ENCODE data around the gene PAGE2. TPM values are rescaled to one million over a fixed set of nuclear protein-coding genes. Genes with fewer than 3 reads are reported as not detected.

PAGE2 gene
- total RNA-seq, 4 donors from 2014 or later, result not detected

DNA sequence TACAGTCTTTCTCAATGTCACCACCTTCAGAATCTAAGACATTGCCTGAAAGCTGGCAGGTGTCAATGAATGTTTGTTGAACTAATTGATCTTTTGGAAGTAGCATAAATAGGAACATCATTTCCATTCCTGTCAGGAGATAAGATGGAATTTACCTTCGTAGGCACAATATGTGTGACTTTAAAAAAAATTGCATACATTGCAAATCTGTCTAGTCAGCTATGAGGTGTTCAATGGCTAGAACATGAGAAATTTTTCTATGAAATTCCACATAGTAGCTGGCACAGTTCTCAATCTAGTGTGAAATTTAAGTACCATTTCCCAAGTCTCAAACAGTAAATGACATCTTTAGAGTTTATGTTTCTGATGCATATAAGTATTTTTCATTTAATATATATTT lies 10.3 kb downstream of the PAGE2 start:
- peaks cover 0 to 3% (median 0%) of the 10 kb centered on the region in 4 donors for H3K27me3 ChIP-seq
- H3K9me3 ChIP-seq, result no peaks in the 10 kb centered on the region
- 43 to 77% methylated on average over 1 of the region's 1 CpG for WGBS, 2 donors
- TF ChIP-seq, protein P1, sequence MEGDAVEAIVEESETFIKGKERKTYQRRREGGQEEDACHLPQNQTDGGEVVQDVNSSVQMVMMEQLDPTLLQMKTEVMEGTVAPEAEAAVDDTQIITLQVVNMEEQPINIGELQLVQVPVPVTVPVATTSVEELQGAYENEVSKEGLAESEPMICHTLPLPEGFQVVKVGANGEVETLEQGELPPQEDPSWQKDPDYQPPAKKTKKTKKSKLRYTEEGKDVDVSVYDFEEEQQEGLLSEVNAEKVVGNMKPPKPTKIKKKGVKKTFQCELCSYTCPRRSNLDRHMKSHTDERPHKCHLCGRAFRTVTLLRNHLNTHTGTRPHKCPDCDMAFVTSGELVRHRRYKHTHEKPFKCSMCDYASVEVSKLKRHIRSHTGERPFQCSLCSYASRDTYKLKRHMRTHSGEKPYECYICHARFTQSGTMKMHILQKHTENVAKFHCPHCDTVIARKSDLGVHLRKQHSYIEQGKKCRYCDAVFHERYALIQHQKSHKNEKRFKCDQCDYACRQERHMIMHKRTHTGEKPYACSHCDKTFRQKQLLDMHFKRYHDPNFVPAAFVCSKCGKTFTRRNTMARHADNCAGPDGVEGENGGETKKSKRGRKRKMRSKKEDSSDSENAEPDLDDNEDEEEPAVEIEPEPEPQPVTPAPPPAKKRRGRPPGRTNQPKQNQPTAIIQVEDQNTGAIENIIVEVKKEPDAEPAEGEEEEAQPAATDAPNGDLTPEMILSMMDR (IDR thresholded peaks at IDR 0.05), result no peak
- no peak for TF ChIP-seq POLR2A (IDR thresholded peaks at IDR 0.05)
- H3K4me1 ChIP-seq, result no peaks in the 10 kb centered on the region
- no peak overlapping the region for H3K27ac ChIP-seq
- H3K36me3 ChIP-seq, result no peaks in the 10 kb centered on the region
- no peak for DNase-seq
- intact Hi-C loops (cut with DNase I), result no loop called here
- H3K4me3 ChIP-seq, result no peak overlapping the region

DNA sequence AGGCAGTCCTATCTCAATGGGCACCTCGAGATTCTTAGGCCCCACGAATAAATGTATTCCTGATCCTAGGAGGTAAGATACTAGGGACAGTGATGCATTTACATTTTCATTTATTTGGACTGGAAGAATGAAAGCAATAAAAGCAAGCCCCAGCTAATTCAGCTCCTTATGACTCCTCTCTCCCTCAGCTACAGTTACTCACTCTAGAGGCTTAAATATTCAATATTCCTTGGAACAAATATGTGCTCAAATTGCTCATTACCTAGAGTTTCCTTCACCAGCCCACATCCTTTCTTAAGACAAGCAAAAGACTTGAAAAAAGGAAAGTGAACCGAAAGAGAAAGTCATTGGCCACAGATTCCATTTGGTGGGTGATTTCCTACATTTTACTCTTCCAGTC lies 13.9 kb downstream of the PAGE2 start:
- intact Hi-C loops (cut with DNase I), result no loop called here
- Histone ChIP-seq H3K27me3 (peaks cover 0 to 2% (median 0%) of the 10 kb centered on the region in 4 donors), H3K27ac (no peak overlapping the region), H3K4me3 (no peak overlapping the region), H3K4me1 (no peaks in the 10 kb centered on the region), H3K36me3 (no peaks in the 10 kb centered on the region), H3K9me3 (no peaks in the 10 kb centered on the region)
- TF ChIP-seq POLR2A (IDR thresholded peaks at IDR 0.05), result no peak
- TF ChIP-seq, protein P1 (IDR thresholded peaks at IDR 0.05), result no peak
- no peak for DNase-seq
- WGBS, 2 donors, result 53 to 83% methylated on average over 1 to 3 of the region's 3 CpGs

DNA sequence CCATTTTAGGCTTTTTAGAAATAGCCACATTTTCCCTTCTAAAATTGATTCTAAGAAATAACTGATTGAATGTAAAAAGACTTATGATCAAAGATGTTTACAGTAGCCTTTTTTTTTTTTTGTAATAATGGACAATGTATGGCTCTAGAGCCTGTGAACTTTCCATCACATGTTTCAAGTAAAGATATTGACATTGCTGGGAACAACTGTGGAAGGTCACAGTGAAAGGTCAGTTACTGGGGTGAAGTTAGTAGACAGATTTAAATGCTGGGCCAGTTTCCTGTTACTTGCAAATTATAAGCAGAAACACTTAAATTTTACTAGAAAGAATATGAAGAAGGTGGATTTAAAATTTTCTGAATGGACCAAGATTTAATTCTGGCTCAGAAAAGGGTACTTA lies 18.4 kb downstream of the PAGE2 start:
- Histone ChIP-seq H3K36me3 (no peaks in the 10 kb centered on the region), H3K27me3 (no peaks in the 10 kb centered on the region), H3K4me1 (peaks cover 0 to 8% (median 0%) of the 10 kb centered on the region in 3 donors), H3K9me3 (no peaks in the 10 kb centered on the region), H3K4me3 (no peak overlapping the region), H3K27ac (no peak overlapping the region)
- DNase-seq, result no peak
- intact Hi-C loops (cut with DNase I), result no loop called here
- TF ChIP-seq, protein P1 (IDR thresholded peaks at IDR 0.05), result no peak
- no peak for TF ChIP-seq POLR2A (IDR thresholded peaks at IDR 0.05)

DNA sequence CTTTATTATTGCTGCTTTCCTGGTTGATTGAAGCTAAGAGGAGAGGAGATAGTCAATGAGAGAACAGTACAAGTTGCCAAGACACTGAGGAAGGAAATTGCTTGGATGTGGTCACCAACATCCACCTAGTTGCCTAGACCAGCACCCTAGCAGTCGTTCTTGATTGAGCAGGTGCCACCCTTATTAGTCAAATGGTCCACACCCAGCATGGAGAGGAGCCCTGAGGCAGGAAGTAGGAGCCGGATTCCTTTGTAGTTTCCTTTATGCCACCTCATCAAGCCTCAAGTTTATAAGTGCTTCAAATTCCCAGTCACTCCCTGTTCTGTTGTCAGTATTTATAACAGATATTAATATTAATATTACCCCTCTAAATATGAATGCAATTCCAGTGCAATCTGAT lies 19.1 kb downstream of the PAGE2 start:
- no peak overlapping the region for H3K27ac ChIP-seq
- TF ChIP-seq POLR2A (IDR thresholded peaks at IDR 0.05), result no peak
- TF ChIP-seq, protein P1 (IDR thresholded peaks at IDR 0.05), result no peak
- H3K4me3 ChIP-seq, result no peak overlapping the region
- intact Hi-C loops (cut with DNase I), result no loop called here
- H3K9me3 ChIP-seq, result no peaks in the 10 kb centered on the region
- 0% methylated on average over 1 to 2 of the region's 2 CpGs for WGBS, 2 donors
- H3K4me1 ChIP-seq, result peaks cover 0 to 8% (median 0%) of the 10 kb centered on the region in 3 donors
- no peaks in the 10 kb centered on the region for H3K27me3 ChIP-seq
- DNase-seq, result no peak
- no peaks in the 10 kb centered on the region for H3K36me3 ChIP-seq

DNA sequence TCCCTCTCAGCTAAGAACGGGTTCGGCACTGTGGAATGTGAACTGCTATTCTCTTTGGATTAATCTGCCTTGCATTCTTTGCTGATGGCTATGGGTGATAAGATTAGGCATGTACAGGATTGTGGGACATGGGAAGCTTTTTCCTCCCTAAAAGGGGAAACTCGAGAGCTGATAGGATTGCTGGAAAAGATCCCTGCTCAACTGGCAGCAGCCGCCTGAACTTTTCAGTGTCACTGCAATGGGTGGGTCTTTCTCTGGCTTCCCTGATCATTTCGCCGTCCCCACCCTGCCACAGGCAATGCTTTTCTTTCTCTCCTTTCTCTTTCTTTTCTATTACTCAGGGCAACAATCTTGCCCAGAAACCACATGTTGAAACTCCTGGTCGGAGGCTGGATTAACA lies 20.5 kb downstream of the PAGE2 start:
- Histone ChIP-seq H3K9me3 (no peaks in the 10 kb centered on the region), H3K27ac (no peak overlapping the region), H3K4me3 (no peak overlapping the region), H3K36me3 (no peaks in the 10 kb centered on the region), H3K27me3 (no peaks in the 10 kb centered on the region), H3K4me1 (peaks cover 0 to 8% (median 0%) of the 10 kb centered on the region in 3 donors)
- DNase-seq, result no peak
- no peak for TF ChIP-seq POLR2A (IDR thresholded peaks at IDR 0.05)
- TF ChIP-seq, protein P1 (IDR thresholded peaks at IDR 0.05), result no peak
- WGBS, 2 donors, result 42% methylated on average over 7 of the region's 7 CpGs; no CpG with 5 or more reads in 1 of the 2 donors
- intact Hi-C loops (cut with DNase I), result no loop called here
